Tongue (tissue), 2 donors: ENCODE measurements around the gene PKN2. TPM values are rescaled to one million over a fixed set of nuclear protein-coding genes. Genes with fewer than 3 reads are reported as not detected.
"Not testable (repeated sequence)": the region's sequence is repeated elsewhere in the genome, so short reads cannot be mapped to it uniquely, and the experiment has no call there.

ENCODE experiments used
- DNase-seq: peaks from one replicate; pipeline ENCODE4 v3.0.0-alpha.2; 2015
- total RNA-seq: library from RNA; depleted of rRNA; stranded (reverse); fragments of >200 nt; gene quantifications from one replicate; pipeline ENCODE4 v1.2.3, GENCODE V29; 2014

The PKN2 gene
- total RNA-seq, 1 donor from 2014 or later: 66.1 TPM

DNA sequence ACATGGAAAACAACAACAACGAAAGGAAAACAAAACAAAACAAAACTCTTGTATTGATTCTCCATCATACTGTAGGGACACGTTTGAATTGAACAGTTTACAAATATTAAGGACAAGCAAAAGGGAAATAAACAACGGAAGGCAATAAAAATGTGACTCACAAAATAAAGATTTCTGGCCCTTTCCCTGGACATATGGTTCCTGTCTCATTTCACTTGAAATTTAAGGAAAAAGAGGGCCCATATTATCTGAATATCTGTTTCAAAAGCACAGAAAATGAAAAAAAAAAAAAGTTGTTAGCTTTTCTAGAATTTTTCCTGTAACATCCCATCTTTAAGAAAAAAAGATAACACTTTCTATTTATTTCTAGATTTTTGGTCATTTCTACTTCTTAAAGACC is 3.6 kb upstream of the PKN2 start:
- DNase-seq: no peak

DNA sequence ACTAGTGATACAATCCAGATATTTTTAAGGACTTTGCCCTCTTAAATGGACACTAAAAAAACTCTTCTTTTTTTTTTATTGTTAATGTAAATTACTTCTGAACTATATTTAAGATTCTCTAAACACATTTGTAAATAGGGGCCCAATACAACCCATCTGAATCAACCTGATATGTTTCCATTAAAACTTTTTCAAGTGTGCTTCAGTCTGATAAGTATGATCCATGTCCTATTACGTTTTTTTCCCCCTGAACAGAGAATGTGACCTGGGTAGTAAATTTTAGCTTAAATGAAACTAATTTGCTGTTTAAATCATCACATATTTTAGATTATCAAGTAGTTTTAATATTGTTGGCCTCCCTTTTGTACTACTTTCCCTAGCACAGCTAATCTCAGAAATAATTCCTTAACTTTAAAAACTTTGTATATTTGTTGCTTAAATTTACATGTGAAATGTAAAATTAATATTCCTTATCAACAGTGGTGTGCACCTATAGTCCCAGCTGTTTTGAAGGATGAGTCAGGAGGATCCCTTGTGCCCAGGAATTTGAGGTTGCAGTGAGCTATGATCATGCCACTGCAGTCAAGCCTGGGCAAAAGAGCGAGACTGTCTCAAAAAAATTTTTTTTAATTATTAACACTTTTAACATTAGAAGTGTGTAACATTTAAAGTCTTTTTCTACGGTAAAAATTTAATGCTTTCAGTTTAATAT is 3.0 kb upstream of the PKN2 start:
- DNase-seq: no peak

DNA sequence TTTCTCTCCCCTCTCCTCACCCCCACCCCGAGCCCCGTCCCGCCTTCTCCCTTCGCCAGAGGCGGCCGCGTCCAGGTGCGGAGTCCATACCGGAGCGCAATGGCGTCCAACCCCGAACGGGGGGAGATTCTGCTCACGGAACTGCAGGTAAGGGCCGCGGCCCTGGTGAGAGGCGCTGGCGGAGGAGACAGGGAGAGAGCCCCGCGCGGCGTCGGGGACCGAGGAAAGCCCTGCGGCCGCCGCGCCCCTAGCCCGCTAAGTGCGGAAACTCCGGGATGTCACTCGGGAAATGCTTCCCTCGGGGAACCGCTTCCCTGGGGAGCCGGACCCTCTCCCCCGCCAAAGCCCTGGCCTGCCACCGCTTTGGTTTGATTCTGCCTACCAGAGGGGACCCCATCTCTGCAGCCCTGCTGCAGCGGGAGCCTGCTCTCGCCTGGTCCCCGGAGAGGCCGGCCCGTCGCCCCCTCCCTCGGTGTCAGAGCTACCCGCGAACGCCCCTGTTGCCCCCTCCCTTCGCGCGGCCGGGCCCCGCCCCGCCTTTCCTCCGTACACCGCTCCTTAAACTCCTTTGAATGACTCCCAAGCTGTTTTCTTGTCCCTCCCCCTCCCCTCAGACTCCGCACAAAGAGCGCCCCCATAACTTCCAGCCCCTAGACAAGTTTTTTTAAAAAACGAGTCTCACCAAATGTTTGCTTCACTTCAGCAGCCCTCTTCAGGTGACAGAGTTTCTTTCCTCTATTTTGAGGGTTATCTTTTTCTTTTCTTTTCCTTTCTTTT is 597 bp downstream of the PKN2 start:
- DNase-seq: peak; percentile 87

GRCh38 chr1:88685259-88685620 is 1.2 kb downstream of the PKN2 start:
- no peak for DNase-seq

- peak; percentile 26 for DNase-seq
These were observed 7.5 kb downstream of the PKN2 start for GRCh38 chr1:88691540-88691939.

DNA sequence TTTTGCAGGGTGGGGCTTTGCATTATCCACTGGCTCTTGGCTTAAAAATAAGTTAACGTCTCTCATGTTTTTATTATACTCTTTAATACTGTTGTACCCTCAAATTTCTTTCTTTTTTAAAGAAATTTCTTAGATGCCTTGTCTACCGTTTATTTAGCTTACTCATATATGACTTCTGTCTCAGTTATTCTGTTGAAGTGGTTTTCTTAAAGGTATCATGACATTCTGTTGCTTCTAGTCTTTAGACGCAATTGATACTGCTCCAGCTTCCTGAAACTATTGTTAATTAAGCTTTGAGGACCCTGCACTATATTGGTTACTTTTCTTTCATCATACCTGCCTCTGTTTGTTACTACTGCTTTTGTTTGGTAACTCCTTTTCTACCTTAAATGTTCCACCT is 11.7 kb downstream of the PKN2 start:
- no peak for DNase-seq

DNA sequence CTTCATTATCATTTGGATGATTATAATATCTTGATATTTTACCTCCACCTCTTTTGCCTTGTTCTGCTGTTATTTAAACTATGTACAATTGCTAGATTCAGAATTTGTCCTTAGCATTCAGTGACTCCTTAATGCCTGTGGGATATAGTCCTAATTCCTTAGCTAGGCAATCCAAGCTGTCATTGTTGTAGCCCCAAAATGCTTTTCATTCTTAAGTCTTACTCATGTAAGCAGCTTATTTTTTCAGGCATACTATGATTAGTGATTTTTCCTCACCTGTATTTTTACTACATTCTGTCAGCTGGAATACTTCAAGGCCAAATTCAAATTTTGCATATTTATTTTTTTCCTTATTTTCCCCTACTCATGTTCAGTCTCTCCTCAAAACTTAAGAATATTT is 13.4 kb downstream of the PKN2 start:
- DNase-seq: no peak

DNA sequence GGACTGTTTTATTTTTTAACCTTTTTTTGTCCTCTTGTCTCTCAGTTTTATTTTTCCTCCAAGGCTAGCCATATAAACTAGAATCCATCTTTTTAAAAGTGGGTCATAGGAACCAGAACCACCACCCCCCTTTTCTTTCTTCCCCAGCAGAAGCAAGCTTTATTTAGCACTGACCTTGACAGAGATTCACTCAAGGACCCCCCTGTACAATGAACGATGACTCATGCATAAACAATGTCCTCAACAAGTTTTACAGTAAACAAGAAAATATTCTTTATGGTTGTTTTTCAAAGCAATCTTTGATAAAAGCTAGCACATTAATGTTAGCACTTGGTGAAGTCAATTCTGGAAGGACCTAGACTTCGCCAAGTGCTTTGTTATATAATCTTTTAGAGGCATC is 14.1 kb downstream of the PKN2 start:
- no peak for DNase-seq

- DNase-seq: no peak
These were observed 14.7 kb downstream of the PKN2 start for GRCh38 chr1:88698764-88699163.

DNA sequence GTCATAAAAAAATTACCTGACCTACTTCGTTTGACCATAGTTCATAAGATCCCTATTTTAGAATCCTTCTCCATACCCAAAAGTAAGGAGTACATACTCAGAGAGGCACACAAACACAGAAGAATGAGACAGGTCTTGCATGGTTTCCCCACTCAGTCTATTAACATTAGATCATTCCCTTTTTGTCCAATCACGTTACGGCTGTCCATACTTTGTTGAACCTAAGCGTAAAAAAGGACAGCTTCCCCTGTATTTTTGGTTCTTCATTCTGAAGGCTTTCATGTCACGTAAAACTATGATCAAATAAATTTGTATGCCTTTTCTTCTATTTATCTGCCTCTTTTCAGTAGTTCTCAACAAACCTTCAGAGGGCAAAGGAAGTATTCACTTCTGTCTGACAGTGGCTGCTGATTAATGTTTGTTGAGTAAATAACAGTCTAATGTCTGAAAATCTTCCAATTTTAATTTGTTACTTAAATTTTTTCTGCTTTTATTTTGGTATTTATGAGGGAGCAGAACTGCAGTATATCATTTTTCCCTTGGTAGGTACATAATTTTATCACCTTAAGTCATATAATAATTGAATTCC is 16.4 kb downstream of the PKN2 start:
- no peak for DNase-seq

- DNase-seq: no peak
These were observed 17.2 kb downstream of the PKN2 start for GRCh38 chr1:88701275-88701674.

GRCh38 chr1:88701793-88702192 is 17.7 kb downstream of the PKN2 start:
- DNase-seq: not testable (repeated sequence)

DNA sequence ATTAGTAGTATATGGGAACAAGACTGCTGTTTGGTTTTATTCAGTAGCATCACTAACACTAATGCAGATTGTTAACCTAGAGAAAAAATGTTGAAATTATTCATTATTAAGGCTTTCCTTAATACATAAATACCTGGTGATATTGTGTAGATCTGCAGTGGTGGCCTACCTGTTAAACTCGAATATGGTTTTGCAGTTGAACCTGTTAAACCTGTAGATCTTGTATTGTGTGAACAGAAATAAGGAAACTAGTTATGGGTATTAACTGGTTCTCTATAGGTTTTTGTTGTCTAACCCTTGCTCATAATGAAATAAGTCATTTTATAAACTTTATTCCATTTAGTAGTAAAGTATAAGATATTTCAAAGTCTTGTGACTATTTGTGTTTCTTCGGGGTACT is 23.9 kb downstream of the PKN2 start:
- DNase-seq: no peak

GRCh38 chr1:88712907-88713306 is 28.8 kb downstream of the PKN2 start:
- DNase-seq: not testable (repeated sequence)

DNA sequence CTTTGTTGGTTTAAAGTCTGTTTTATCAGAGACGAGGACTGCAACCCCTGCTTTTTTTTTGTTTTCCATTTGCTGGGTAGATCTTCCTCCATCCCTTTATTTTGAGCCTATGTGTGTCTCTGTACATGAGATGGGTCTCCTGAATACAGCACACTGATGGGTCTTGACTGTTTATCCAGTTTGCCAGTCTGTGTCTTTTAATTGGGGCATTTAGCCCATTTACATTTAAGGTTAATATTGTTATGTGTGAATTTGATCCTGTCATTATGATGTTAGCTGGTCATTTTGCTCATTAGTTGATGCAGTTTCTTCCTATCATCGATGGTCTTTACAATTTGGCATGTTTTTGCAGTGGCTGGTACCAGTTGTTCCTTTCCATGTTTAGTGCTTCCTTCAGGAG is 32.5 kb downstream of the PKN2 start:
- not testable (repeated sequence) for DNase-seq

DNA sequence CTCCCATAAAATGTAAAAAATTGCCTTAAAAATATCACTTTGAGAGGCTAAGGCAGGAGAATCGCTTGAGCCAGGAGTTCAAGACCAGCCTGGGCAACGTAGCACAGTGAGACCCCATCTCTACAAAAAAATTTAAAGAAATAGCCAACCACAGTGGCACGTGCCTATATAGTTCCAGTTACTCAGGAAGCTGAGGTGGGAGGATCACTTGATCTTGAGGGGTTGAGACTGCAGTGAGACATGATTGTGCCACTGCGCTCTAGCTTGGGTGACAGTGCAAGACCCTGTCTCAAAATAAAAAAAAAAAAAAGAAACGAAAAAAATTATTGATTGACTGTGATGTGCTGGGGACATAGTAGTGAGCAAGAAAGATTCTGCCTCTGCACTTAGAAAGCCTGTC is 38.4 kb downstream of the PKN2 start:
- no peak for DNase-seq

GRCh38 chr1:88726697-88727096 is 42.6 kb downstream of the PKN2 start:
- no peak for DNase-seq

GRCh38 chr1:88727205-88727604 is 43.1 kb downstream of the PKN2 start:
- no peak for DNase-seq

GRCh38 chr1:88729297-88729696 is 45.2 kb downstream of the PKN2 start:
- no peak for DNase-seq

DNA sequence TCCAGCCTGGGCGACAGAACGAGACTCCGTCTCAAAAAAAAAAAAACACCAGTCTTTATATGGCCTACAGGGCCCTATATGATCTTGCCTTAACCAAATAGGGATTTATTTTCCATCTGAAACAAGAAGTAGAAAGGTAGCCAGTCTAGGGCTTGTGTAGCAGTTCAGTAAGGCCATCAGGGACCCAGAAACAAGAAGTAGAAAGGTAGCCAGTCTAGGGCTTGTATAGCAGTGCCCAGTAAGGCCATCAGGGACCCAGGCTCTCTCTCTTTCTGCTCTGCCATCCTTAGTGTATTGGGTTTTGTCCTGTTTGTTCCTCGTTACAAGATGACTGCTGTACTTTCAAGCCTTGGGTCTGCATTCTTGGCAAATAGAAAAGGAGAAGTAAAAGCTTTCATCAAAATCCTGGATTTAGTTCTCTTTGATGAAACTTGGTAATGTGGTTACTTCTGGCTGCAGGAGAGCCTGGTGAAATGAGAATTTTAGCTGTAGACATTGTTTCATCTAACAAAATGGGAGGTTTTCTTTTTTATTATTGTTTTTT is 46.1 kb downstream of the PKN2 start:
- DNase-seq: no peak

GRCh38 chr1:88730995-88731394 is 46.9 kb downstream of the PKN2 start:
- DNase-seq: no peak

DNA sequence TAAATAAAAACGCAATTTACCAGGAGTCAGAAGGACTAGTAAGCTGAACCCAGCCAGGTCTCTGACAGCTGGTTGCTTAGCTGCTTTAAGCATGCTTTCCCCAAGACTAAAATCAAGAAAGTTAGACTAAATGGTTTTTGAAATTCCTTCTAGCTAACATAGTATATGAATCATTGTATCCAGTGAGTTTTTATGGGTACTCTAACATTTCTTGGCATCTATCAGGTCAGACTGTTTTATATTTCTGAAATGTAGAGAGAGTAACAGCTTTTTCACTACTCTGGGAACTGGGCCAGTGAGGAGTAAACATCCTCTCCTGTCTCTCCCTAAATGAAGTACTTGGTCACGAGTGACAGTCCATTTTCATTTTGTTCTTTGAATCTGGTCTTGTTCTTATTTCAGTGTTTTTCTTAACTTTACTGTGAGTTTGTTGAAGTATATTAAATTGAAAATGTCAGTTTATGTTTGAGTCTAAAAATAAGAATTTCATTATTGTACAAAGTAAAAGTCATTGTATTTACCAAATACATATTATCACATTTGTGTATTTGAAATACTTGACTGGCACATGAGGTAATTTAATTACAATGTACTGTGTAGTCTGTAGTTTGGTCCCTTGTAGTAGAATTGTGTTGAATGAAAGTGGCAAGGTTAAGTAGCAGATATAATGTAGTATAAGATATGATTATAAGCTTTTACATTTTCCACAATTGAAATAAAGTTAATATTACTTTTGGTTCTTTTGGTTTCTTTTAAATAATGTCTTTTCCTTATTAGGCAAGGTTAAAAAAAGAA is 47.6 kb downstream of the PKN2 start:
- peak; percentile 86 for DNase-seq

- DNase-seq: no peak
These were observed 51.3 kb downstream of the PKN2 start for GRCh38 chr1:88735382-88735781.
